GM23248 (cell line): ENCODE measurements around the gene MYO9A. TPM values are rescaled to one million over a fixed set of nuclear protein-coding genes. Genes with fewer than 3 reads are reported as not detected.

ENCODE experiments used
- DNase-seq: peaks from one replicate; pipeline ENCODE4 v3.0.0-alpha.2; 2015
- H2AFZ ChIP-seq: fragments of 200-600 bp; sonication (generic); 2 replicates; pipeline ENCODE4 v1.6.1; 2016; ENCODE audit warnings: antibody characterized with exemption
- H3F3A ChIP-seq: fragments of 200-600 bp; sonication (generic); 2 replicates; pipeline ENCODE4 v1.6.1; 2016; ENCODE audit warnings: mild to moderate bottlenecking, antibody characterized with exemption, mixed run types; ENCODE audit not compliant: insufficient read depth
- H3K27ac ChIP-seq: fragments of 200-600 bp; sonication (generic); 2 replicates; pipeline ENCODE4 v1.5.1; 2016; ENCODE audit warnings: mild to moderate bottlenecking
- H3K27me3 ChIP-seq: fragments of 200-600 bp; sonication (generic); replicated peaks from 2 replicates; pipeline ENCODE4 v1.6.1; 2016; ENCODE audit warnings: mild to moderate bottlenecking; ENCODE audit not compliant: insufficient read depth
- H3K36me3 ChIP-seq: fragments of 200-600 bp; sonication (generic); 2 replicates; pipeline ENCODE4 v1.6.1; 2016; ENCODE audit warnings: low read depth, mild to moderate bottlenecking
- H3K4me1 ChIP-seq: fragments of 200-600 bp; sonication (generic); 2 replicates; pipeline ENCODE4 v1.6.1; 2016; ENCODE audit warnings: mild to moderate bottlenecking; ENCODE audit not compliant: insufficient read depth
- H3K4me2 ChIP-seq: fragments of 200-600 bp; sonication (generic); one replicate; pipeline ENCODE4 v1.6.1; 2016; ENCODE audit warnings: mild to moderate bottlenecking; ENCODE audit not compliant: unreplicated experiment
- H3K4me3 ChIP-seq: fragments of 200-600 bp; sonication (generic); 2 replicates; pipeline ENCODE4 v1.5.1; 2016; ENCODE audit warnings: mild to moderate bottlenecking
- H3K79me2 ChIP-seq: fragments of 200-600 bp; sonication (generic); 2 replicates; pipeline ENCODE4 v1.6.1; 2016; ENCODE audit warnings: mild to moderate bottlenecking; ENCODE audit not compliant: insufficient read depth
- H3K9ac ChIP-seq: fragments of 200-600 bp; sonication (generic); 2 replicates; pipeline ENCODE4 v1.6.1; 2016; ENCODE audit warnings: mild to moderate bottlenecking
- H3K9me2 ChIP-seq: fragments of 200-600 bp; sonication (generic); 2 replicates; pipeline ENCODE4 v1.6.1; 2016; ENCODE audit warnings: mixed run types, mild to moderate bottlenecking, moderate library complexity; ENCODE audit not compliant: insufficient read depth
- H3K9me3 ChIP-seq: fragments of 200-600 bp; sonication (generic); one replicate; pipeline ENCODE4 v1.6.1; 2017; ENCODE audit warnings: low read depth
- H4K20me1 ChIP-seq: fragments of 200-600 bp; sonication (generic); 2 replicates; pipeline ENCODE4 v1.6.0; 2016; ENCODE audit not compliant: insufficient read depth
- EZH2 ChIP-seq: fragments of 200-600 bp; sonication (generic); IDR thresholded peaks from 2 replicates; pipeline ENCODE4 v1.6.1; 2018; ENCODE audit warnings: antibody characterized with exemption, mild to moderate bottlenecking; ENCODE audit not compliant: insufficient read depth, poor library complexity, severe bottlenecking
- EZH2phosphoT487 ChIP-seq: fragments of 200-600 bp; sonication (generic); IDR thresholded peaks from 2 replicates; pipeline ENCODE4 v1.6.1; 2018; ENCODE audit warnings: antibody characterized with exemption, moderate library complexity, mild to moderate bottlenecking, low read depth; ENCODE audit not compliant: insufficient read depth
- WGBS, 2 experiments: methylation state at CpG; one replicate each; pipeline ENCODE4 v1.1.6; 2015 to 2017; ENCODE audit warnings: low lambda C conversion rate in 2 of 2, low coverage in 1 of 2; ENCODE audit errors: missing lambda C conversion rate in 2 of 2; 5-methylcytosine and 5-hydroxymethylcytosine counted together
- in situ Hi-C: fragments of 300-500 bp; cut with MboI; formaldehyde crosslinking; loops from 2 replicates; pipeline ENCODE4 v1.15.0; 2020
- polyA plus RNA-seq: library from polyadenylated mRNA; unstranded; fragments of >200 nt; fragmentation: Nextera tagmentation; extraction: Ambion mirVana; gene quantifications from 2 replicates; pipeline ENCODE4 v1.2.1, GENCODE V29; 2016
- total RNA-seq: library from RNA; depleted of rRNA; stranded (reverse); fragments of >200 nt; shearing (Covaris generic); gene quantifications from 2 replicates; pipeline ENCODE4 v1.2.3, GENCODE V29; 2014

Gene MYO9A
- total and polyA plus RNA-seq, 2 experiments from 2014 or later = 10.6 to 20.4 TPM

- H3K4me3 ChIP-seq = no peak overlapping the region
- peaks cover 4% of the 10 kb centered on the region for H3K4me1 ChIP-seq
- TF ChIP-seq EZH2 = no peak
- TF ChIP-seq EZH2phosphoT487 = no peak
- no peaks in the 10 kb centered on the region for H3K27me3 ChIP-seq
- no peaks in the 10 kb centered on the region for H3K9me2 ChIP-seq
- H3K36me3 ChIP-seq = no peaks in the 10 kb centered on the region
- no peaks in the 10 kb centered on the region for H4K20me1 ChIP-seq
- no peak for DNase-seq
- in situ Hi-C loops = no loop called here
- no peak overlapping the region for H2AFZ ChIP-seq
- H3K27ac ChIP-seq = no peak overlapping the region
- no peaks in the 10 kb centered on the region for H3K9me3 ChIP-seq
- no peak overlapping the region for H3K4me2 ChIP-seq
- no peak overlapping the region for H3K9ac ChIP-seq
- H3F3A ChIP-seq = peaks cover 9% of the 10 kb centered on the region; the same call in 1 of the 2 replicates
- 86 to 90% methylated on average over 5 to 7 of the region's 7 CpGs for WGBS, 2 experiments
- no peaks in the 10 kb centered on the region for H3K79me2 ChIP-seq
These were observed 331.3 kb downstream of the MYO9A start for GRCh38 chr15:71786673-71787072.

DNA sequence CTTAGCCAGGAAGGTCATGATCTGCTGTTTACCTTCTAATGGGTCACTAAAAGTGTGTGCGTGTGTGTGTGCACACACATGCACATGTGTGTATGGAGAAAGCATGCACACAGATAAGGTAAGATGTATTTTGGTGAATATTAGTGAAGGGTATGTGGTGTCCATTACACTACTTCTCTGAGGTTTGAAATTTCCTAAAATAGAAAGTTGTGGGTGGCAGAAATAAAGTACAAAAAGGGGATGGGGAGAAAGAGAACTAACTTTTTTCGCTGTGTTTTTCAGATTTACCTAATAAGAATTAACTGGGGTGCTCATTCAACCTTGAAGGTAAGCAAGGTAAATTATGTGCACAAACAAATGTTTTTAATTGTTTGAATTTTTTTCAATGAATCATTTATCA lies 332.0 kb downstream of the MYO9A start:
- H3K4me2 ChIP-seq = no peak overlapping the region
- no peaks in the 10 kb centered on the region for H3K9me3 ChIP-seq

GRCh38 chr15:71784719-71785118 lies 333.2 kb downstream of the MYO9A start:
- in situ Hi-C loops = no loop called here
- H3K27me3 ChIP-seq = no peaks in the 10 kb centered on the region
- peaks cover 17% of the 10 kb centered on the region for H3K4me1 ChIP-seq
- no peak overlapping the region for H3K9ac ChIP-seq
- H3K9me2 ChIP-seq = no peaks in the 10 kb centered on the region
- no peaks in the 10 kb centered on the region for H3K9me3 ChIP-seq
- no peak for DNase-seq
- no peak overlapping the region for H3K4me2 ChIP-seq
- H3K4me3 ChIP-seq = no peak overlapping the region
- H2AFZ ChIP-seq = no peak overlapping the region
- 65 to 66% methylated on average over 6 of the region's 6 CpGs for WGBS, 2 experiments
- TF ChIP-seq EZH2phosphoT487 (no peak), EZH2 (no peak)
- H3F3A ChIP-seq = peaks cover 14% of the 10 kb centered on the region
- no peaks in the 10 kb centered on the region for H3K36me3 ChIP-seq
- H3K79me2 ChIP-seq = no peaks in the 10 kb centered on the region
- no peaks in the 10 kb centered on the region for H4K20me1 ChIP-seq
- no peak overlapping the region for H3K27ac ChIP-seq

More for the DNA sequence above, 332.0 kb downstream of the MYO9A start:
- no peaks in the 10 kb centered on the region for H3K27me3 ChIP-seq
- no peak overlapping the region for H3K27ac ChIP-seq
- peaks cover 8% of the 10 kb centered on the region for H3F3A ChIP-seq
- no peaks in the 10 kb centered on the region for H3K79me2 ChIP-seq
- TF ChIP-seq EZH2 (no peak), EZH2phosphoT487 (no peak)
- H3K9ac ChIP-seq = no peak overlapping the region
- H4K20me1 ChIP-seq = no peaks in the 10 kb centered on the region
- H2AFZ ChIP-seq = no peak overlapping the region
- in situ Hi-C loops = no loop called here
- no peak for DNase-seq
- no peaks in the 10 kb centered on the region for H3K36me3 ChIP-seq
- no peaks in the 10 kb centered on the region for H3K9me2 ChIP-seq
- 95 to 96% methylated on average over 2 of the region's 2 CpGs for WGBS, 2 experiments
- H3K4me1 ChIP-seq = peaks cover 5% of the 10 kb centered on the region
- no peak overlapping the region for H3K4me3 ChIP-seq

GRCh38 chr15:71782422-71783165 lies 335.4 kb downstream of the MYO9A start:
- no peaks in the 10 kb centered on the region for H3K79me2 ChIP-seq
- no peaks in the 10 kb centered on the region for H4K20me1 ChIP-seq
- H3K4me3 ChIP-seq = no peak overlapping the region
- H3K36me3 ChIP-seq = no peaks in the 10 kb centered on the region
- in situ Hi-C loops = no loop called here
- peaks cover 15% of the 10 kb centered on the region for H3F3A ChIP-seq
- H3K4me1 ChIP-seq = peaks cover 17% of the 10 kb centered on the region
- H3K27me3 ChIP-seq = no peaks in the 10 kb centered on the region
- TF ChIP-seq EZH2phosphoT487 = no peak
- no peak overlapping the region for H3K27ac ChIP-seq
- no peak overlapping the region for H3K4me2 ChIP-seq
- no peaks in the 10 kb centered on the region for H3K9me2 ChIP-seq
- no peaks in the 10 kb centered on the region for H3K9me3 ChIP-seq
- H2AFZ ChIP-seq = no peak overlapping the region
- WGBS, 2 experiments = 72 to 77% methylated on average over 10 of the region's 10 CpGs
- no peak overlapping the region for H3K9ac ChIP-seq
- DNase-seq = no peak

DNA sequence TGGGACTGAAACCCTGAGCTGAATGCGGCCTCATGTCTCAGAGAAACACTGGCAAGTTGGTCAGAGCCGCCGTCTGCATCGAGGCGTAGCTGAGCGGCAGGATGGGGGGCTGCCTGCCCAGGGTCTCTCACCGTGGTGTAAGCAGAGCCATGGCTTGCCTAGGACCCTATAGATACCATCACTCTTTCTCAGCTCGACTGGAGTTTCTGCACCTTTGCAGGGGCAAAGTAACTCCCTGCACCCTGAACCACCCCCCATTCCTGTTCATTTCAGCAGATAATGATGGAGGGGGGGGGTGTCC lies 336.0 kb downstream of the MYO9A start:
- H3K9me2 ChIP-seq = no peaks in the 10 kb centered on the region
- H2AFZ ChIP-seq = no peak overlapping the region
- H3K27ac ChIP-seq = no peak overlapping the region
- peaks cover 15% of the 10 kb centered on the region for H3F3A ChIP-seq
- no peaks in the 10 kb centered on the region for H3K9me3 ChIP-seq
- no peaks in the 10 kb centered on the region for H3K36me3 ChIP-seq
- H3K79me2 ChIP-seq = no peaks in the 10 kb centered on the region
- WGBS, 2 experiments = 85% methylated on average over 8 of the region's 8 CpGs
- no peak overlapping the region for H3K4me3 ChIP-seq
- TF ChIP-seq EZH2 (no peak), EZH2phosphoT487 (no peak)
- H4K20me1 ChIP-seq = no peaks in the 10 kb centered on the region
- H3K4me1 ChIP-seq = peaks cover 17% of the 10 kb centered on the region
- H3K9ac ChIP-seq = no peak overlapping the region
- in situ Hi-C loops = no loop called here
- no peak for DNase-seq
- no peak overlapping the region for H3K4me2 ChIP-seq
- no peaks in the 10 kb centered on the region for H3K27me3 ChIP-seq
